Stomach (tissue), 9 donors: Measurements from ENCODE around the gene HAAO. TPM values are rescaled to one million over a fixed set of nuclear protein-coding genes. Genes with fewer than 3 reads are reported as not detected.

Experiments
- DNase-seq, 2 donors: peaks; one replicate each; pipeline versions ENCODE4 v3.0.0 to v3.0.0-alpha.2; 2013 to 2019
- H3K27ac ChIP-seq, 5 donors: fragments of 200-600 bp in 4 of 5; sonication (generic) in 4 of 5; one replicate each; pipeline ENCODE4 v1.5.1; 2013 to 2019; ENCODE audit warnings: mild to moderate bottlenecking in 1 of 5, moderate library complexity in 1 of 5
- H3K27me3 ChIP-seq, 3 donors: fragments of 200-600 bp; sonication (generic); one replicate each; pipeline ENCODE4 v1.5.1; 2017 to 2019; ENCODE audit warnings: mixed run types in 1 of 3
- H3K36me3 ChIP-seq, 4 donors: fragments of 200-600 bp; sonication (generic); 1 replicate in 3 of 4; 2 replicates in 1 of 4; pipeline ENCODE4 v1.5.1; 2016 to 2019
- H3K4me1 ChIP-seq, 4 donors: fragments of 200-600 bp; sonication (generic); one replicate each; pipeline ENCODE4 v1.5.1; 2016 to 2019
- H3K4me3 ChIP-seq, 4 donors: fragments of 200-600 bp; sonication (generic) in 3 of 4; one replicate each; pipeline ENCODE4 v1.5.1; 2016 to 2019; ENCODE audit warnings: mild to moderate bottlenecking in 1 of 4
- H3K9me3 ChIP-seq, 4 donors: fragments of 200-600 bp; sonication (generic); one replicate each; pipeline ENCODE4 v1.5.1; 2016 to 2019
- EP300 ChIP-seq: sonication (generic); formaldehyde crosslinking; IDR thresholded peaks from one replicate; pipeline ENCODE4 v1.6.1; 2017; ENCODE audit warnings: antibody characterized with exemption
- POLR2A ChIP-seq, 4 donors: fragments of 450-650 bp; IDR thresholded peaks; one replicate each; pipeline ENCODE4 v1.6.1; 2016; ENCODE audit warnings: antibody characterized with exemption in 4 of 4, control low read depth in 2 of 4, mild to moderate bottlenecking in 1 of 4, moderate library complexity in 1 of 4
- POLR2AphosphoS5 ChIP-seq, 3 donors: sonication (generic); formaldehyde crosslinking; IDR thresholded peaks; one replicate each; pipeline ENCODE4 v1.6.1; 2016; ENCODE audit warnings: antibody characterized with exemption in 3 of 3
- whole genome bisulfite sequencing, 5 donors: extraction: QIAGEN DNeasy Blood & Tissue Kit in 3 of 5; methylation state at CpG; one replicate each; pipeline versions ENCODE4 v1.1.5 to v1.1.7; 2013 to 2018; 5-methylcytosine and 5-hydroxymethylcytosine counted together
- intact Hi-C: fragments of 100-400 bp; cut with DNase I; formaldehyde crosslinking; loops from one replicate; pipeline ENCODE4 v1.15.1; 2023; ENCODE audit warnings: low total_unique reads
- polyA plus RNA-seq, 3 donors: library from polyadenylated mRNA; stranded (reverse); fragments of 200-250 nt; gene quantifications; one replicate each; pipeline ENCODE4 v1.2.3, GENCODE V29; 2013
- total RNA-seq, 5 donors: library from RNA; depleted of rRNA; stranded (reverse); fragments of >200 nt; gene quantifications; one replicate each; pipeline versions ENCODE4 v1.1.0 to v1.2.3, GENCODE V29; 2014 to 2016
- TF ChIP-seq, protein P1 (sequence below), 7 experiments: fragments of 450-650 bp in 4 of 7; fragments of 200-600 bp in 3 of 7; sonication (generic) in 3 of 7; IDR thresholded peaks; one replicate each; pipeline ENCODE4 v1.5.1; 2016 to 2019; ENCODE audit warnings: antibody characterized with exemption in 7 of 7, control low read depth in 2 of 7, mild to moderate bottlenecking in 1 of 7
- donor health status: healthy with polysubstance abuse.
- donor health status: Bipolar disorder and iron deficiency.
- donor health status: healthy.

Gene HAAO
- total and polyA plus RNA-seq, 8 donors, result 0.89 to 23.5 (median 12.7) TPM; not detected in 2

DNA sequence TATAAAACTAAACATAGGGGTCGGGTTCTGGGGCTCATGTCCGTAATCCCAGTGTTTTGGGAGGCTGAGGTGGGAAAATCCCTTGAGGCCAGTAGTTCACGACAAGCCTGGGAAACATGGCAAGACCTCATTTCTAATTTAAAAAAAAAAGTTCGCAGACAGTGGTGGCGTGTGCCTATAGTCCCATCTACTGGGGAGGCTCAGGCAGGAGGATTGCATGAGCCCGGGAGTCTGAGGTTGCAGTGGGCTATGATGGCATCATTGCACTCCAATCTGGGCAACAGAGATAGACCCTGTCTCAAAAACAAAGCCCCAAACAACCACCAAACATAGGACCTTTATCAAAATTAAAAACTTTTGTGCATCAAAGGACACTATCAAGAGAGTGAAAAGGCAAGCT lies 9.8 kb upstream of the HAAO start:
- peaks cover 0 to 14% (median 4%) of the 10 kb centered on the region in 4 donors for H3K4me1 ChIP-seq
- DNase-seq, result no peak
- no peaks in the 10 kb centered on the region for H3K27me3 ChIP-seq
- intact Hi-C loops, result no loop called here
- no peak overlapping the region for H3K4me3 ChIP-seq
- no peaks in the 10 kb centered on the region for H3K36me3 ChIP-seq
- no peak overlapping the region for H3K27ac ChIP-seq
- 81 to 94% (median 91%) methylated on average over 6 of the region's 6 CpGs for WGBS, 5 donors
- TF ChIP-seq, protein P1, sequence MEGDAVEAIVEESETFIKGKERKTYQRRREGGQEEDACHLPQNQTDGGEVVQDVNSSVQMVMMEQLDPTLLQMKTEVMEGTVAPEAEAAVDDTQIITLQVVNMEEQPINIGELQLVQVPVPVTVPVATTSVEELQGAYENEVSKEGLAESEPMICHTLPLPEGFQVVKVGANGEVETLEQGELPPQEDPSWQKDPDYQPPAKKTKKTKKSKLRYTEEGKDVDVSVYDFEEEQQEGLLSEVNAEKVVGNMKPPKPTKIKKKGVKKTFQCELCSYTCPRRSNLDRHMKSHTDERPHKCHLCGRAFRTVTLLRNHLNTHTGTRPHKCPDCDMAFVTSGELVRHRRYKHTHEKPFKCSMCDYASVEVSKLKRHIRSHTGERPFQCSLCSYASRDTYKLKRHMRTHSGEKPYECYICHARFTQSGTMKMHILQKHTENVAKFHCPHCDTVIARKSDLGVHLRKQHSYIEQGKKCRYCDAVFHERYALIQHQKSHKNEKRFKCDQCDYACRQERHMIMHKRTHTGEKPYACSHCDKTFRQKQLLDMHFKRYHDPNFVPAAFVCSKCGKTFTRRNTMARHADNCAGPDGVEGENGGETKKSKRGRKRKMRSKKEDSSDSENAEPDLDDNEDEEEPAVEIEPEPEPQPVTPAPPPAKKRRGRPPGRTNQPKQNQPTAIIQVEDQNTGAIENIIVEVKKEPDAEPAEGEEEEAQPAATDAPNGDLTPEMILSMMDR (IDR thresholded peaks at IDR 0.05), result no peak
- TF ChIP-seq POLR2AphosphoS5 (IDR thresholded peaks at IDR 0.05) (no peak), EP300 (no peak)
- H3K9me3 ChIP-seq, result no peaks in the 10 kb centered on the region

DNA sequence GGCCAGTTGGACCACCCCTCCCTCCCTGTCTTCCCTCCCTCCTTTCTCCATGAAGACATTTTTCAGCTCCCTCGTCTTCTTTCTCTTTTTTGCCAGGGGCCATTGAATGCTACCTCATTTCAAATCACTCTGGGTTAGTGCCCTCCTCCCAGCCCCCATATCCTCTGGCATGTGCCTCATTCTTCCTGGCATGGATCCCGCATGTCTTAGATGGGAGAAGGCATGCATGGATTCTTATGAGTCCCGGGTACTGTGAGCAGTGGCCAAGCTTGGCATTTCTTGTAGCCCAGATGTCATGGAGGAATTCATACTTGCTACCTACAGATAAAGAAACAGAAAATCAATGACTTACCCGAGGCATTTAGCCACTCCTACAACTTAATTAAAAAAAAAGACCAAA lies 9.0 kb upstream of the HAAO start:
- no peak for DNase-seq
- intact Hi-C loops, result no loop called here
- Histone ChIP-seq H3K9me3 (no peaks in the 10 kb centered on the region), H3K4me1 (peaks cover 0 to 15% (median 6%) of the 10 kb centered on the region in 4 donors), H3K27me3 (no peaks in the 10 kb centered on the region), H3K27ac (peak overlapping the region in 1 of 5 donors; percentile 6), H3K4me3 (no peak overlapping the region), H3K36me3 (no peaks in the 10 kb centered on the region)
- TF ChIP-seq POLR2AphosphoS5 (IDR thresholded peaks at IDR 0.05) (no peak), POLR2A (IDR thresholded peaks at IDR 0.05) (no peak), EP300 (no peak)
- TF ChIP-seq, protein P1 (IDR thresholded peaks at IDR 0.05), result no peak
- 60 to 61% (median 60%) methylated on average over 4 of the region's 4 CpGs for WGBS, 5 donors

DNA sequence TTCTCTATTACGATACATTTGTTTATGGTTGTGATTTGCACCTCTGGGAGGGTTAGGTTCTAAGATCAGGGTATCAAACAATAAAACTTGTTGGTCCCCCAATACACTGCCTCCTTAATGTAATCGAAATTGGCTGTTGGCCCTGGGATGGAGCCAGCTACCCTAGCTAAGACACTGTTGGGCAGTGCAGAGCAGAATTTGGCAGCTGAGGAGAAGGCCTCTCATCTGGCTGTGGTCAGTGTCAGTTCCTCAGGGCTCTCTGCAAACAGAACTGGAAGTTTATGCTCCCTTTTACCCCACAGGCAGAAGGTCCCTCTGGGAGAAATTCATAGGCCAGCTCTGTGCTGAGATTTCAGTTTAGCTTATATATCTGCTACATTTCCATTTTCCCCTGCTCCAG lies 8.6 kb upstream of the HAAO start:
- 38 to 83% (median 70%) methylated on average over 2 of the region's 2 CpGs for WGBS, 5 donors
- Histone ChIP-seq H3K4me3 (no peak overlapping the region), H3K9me3 (no peaks in the 10 kb centered on the region), H3K27ac (peak overlapping the region in 1 of 5 donors; percentile 6), H3K36me3 (no peaks in the 10 kb centered on the region), H3K4me1 (peaks cover 0 to 19% (median 8%) of the 10 kb centered on the region in 4 donors), H3K27me3 (no peaks in the 10 kb centered on the region)
- intact Hi-C loops, result no loop called here
- TF ChIP-seq EP300, result no peak
- TF ChIP-seq POLR2AphosphoS5 (IDR thresholded peaks at IDR 0.05), result no peak
- TF ChIP-seq POLR2A (IDR thresholded peaks at IDR 0.05), result no peak
- TF ChIP-seq, protein P1 (IDR thresholded peaks at IDR 0.05), result no peak
- DNase-seq, result peak in 1 of 2 donors; percentile 56

DNA sequence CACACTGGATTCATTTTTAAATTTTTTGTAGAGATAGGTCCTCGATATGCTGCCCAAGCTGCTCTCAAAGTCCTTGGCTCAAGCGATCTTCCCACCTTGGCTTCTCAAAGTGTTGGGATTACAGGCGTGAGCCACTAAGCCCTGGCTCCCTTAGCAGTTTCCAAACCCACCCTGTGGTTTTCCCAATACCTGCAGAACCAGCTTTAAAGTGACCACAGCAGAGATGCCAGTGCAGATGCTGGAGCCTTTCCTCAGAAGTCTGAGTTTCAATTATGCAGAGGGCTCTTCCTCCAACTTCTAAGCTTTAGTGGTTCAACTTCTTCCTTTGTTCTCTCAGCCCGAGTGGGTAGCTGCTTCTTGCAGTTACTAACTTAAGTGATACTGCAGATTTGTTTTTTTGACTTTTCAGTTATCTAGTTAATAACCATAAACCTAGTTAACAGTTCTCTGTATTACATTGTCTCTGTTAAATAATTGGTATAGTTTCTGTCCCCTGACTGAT lies 8.1 kb upstream of the HAAO start:
- no peak overlapping the region for H3K4me3 ChIP-seq
- TF ChIP-seq POLR2AphosphoS5 (IDR thresholded peaks at IDR 0.05) (no peak), EP300 (no peak), POLR2A (IDR thresholded peaks at IDR 0.05) (no peak)
- TF ChIP-seq, protein P1 (IDR thresholded peaks at IDR 0.05), result no peak
- DNase-seq, result no peak
- H3K4me1 ChIP-seq, result peaks cover 0 to 24% (median 10%) of the 10 kb centered on the region in 4 donors
- H3K36me3 ChIP-seq, result no peaks in the 10 kb centered on the region
- no peaks in the 10 kb centered on the region for H3K27me3 ChIP-seq
- intact Hi-C loops, result no loop called here
- WGBS, 5 donors, result 85 to 91% (median 87%) methylated on average over 4 of the region's 4 CpGs
- H3K9me3 ChIP-seq, result no peaks in the 10 kb centered on the region
- no peak overlapping the region for H3K27ac ChIP-seq
